ENCODE measurements around the gene GPC1.

The GPC1 gene

GRCh38 chr2:240466579-240467148, 31.2 kb downstream of the GPC1 start:
- no peak for TF ChIP-seq POLR2AphosphoS5 (IDR thresholded peaks at IDR 0.05; ENCODE audit: low read depth, low read length)
- TF ChIP-seq SIN3A (IDR thresholded peaks at IDR 0.05; ENCODE audit: borderline replicate concordance, insufficient read depth, low read length): no peak
- no peak for TF ChIP-seq REST (IDR thresholded peaks at IDR 0.05; ENCODE audit: insufficient read depth in 1 of 2, low read depth in 2 of 2, low read length in 2 of 2)
- no peak for TF ChIP-seq FOXP2 (optimal IDR thresholded peaks at IDR 0.05; ENCODE audit: borderline replicate concordance, extremely low read depth, extremely low read length, insufficient read depth)
- no peak for TF ChIP-seq TAF1 (IDR thresholded peaks at IDR 0.05; ENCODE audit: borderline replicate concordance, insufficient read depth, low read length)

- TF ChIP-seq POLR2AphosphoS5 (IDR thresholded peaks at IDR 0.05; ENCODE audit: low read depth, low read length): no peak
- TF ChIP-seq TAF1 (IDR thresholded peaks at IDR 0.05; ENCODE audit: borderline replicate concordance, insufficient read depth, low read length): no peak
- no peak for TF ChIP-seq REST (IDR thresholded peaks at IDR 0.05; ENCODE audit: insufficient read depth in 1 of 2, low read depth in 2 of 2, low read length in 2 of 2)
- no peak for TF ChIP-seq FOXP2 (optimal IDR thresholded peaks at IDR 0.05; ENCODE audit: borderline replicate concordance, extremely low read depth, extremely low read length, insufficient read depth)
- TF ChIP-seq SIN3A (IDR thresholded peaks at IDR 0.05; ENCODE audit: borderline replicate concordance, insufficient read depth, low read length): no peak
These were observed 31.7 kb downstream of the GPC1 start for GRCh38 chr2:240467149-240467642.

- TF ChIP-seq POLR2AphosphoS5 (IDR thresholded peaks at IDR 0.05; ENCODE audit: low read depth, low read length) (no peak), FOXP2 (optimal IDR thresholded peaks at IDR 0.05; ENCODE audit: borderline replicate concordance, extremely low read depth, extremely low read length, insufficient read depth) (no peak), SIN3A (IDR thresholded peaks at IDR 0.05; ENCODE audit: borderline replicate concordance, insufficient read depth, low read length) (no peak), REST (IDR thresholded peaks at IDR 0.05; ENCODE audit: insufficient read depth in 1 of 2, low read depth in 2 of 2, low read length in 2 of 2) (no peak), TAF1 (IDR thresholded peaks at IDR 0.05; ENCODE audit: borderline replicate concordance, insufficient read depth, low read length) (no peak)
These were observed 32.3 kb downstream of the GPC1 start for GRCh38 chr2:240467659-240468302.

GRCh38 chr2:240468303-240469238, 33.1 kb downstream of the GPC1 start:
- TF ChIP-seq FOXP2 (optimal IDR thresholded peaks at IDR 0.05; ENCODE audit: borderline replicate concordance, extremely low read depth, extremely low read length, insufficient read depth) (no peak), REST (IDR thresholded peaks at IDR 0.05; ENCODE audit: insufficient read depth in 1 of 2, low read depth in 2 of 2, low read length in 2 of 2) (no peak), TAF1 (IDR thresholded peaks at IDR 0.05; ENCODE audit: borderline replicate concordance, insufficient read depth, low read length) (no peak), POLR2AphosphoS5 (IDR thresholded peaks at IDR 0.05; ENCODE audit: low read depth, low read length) (no peak), SIN3A (IDR thresholded peaks at IDR 0.05; ENCODE audit: borderline replicate concordance, insufficient read depth, low read length) (no peak)

All from PFSK-1 (cell line).